Kidney epithelial cell (primary cell): ENCODE measurements around the gene HJURP. TPM values are rescaled to one million over a fixed set of nuclear protein-coding genes. Genes with fewer than 3 reads are reported as not detected.
A peak's percentile ranks its signal among the peaks of the same experiment; 100 is the strongest.

Experiments
- DNase-seq: peaks from one replicate; pipeline ENCODE4 v3.0.0-alpha.2; 2010; ENCODE audit warnings: low read depth
- H3K27me3 ChIP-seq: 2 replicates; pipeline ENCODE4 v1.6.0; 2011; ENCODE audit warnings: low read length; ENCODE audit not compliant: control insufficient read depth, insufficient read depth
- H3K36me3 ChIP-seq: 2 replicates; pipeline ENCODE4 v1.5.1; 2011; ENCODE audit warnings: low read length; ENCODE audit not compliant: control insufficient read depth, insufficient read depth
- H3K4me3 ChIP-seq: 2 replicates; pipeline ENCODE4 v1.5.1; 2011; ENCODE audit warnings: low read depth, mild to moderate bottlenecking, control low read depth, low read length
- CTCF ChIP-seq: IDR thresholded peaks from 2 replicates; pipeline ENCODE4 v1.5.1; 2011; ENCODE audit warnings: mild to moderate bottlenecking, moderate library complexity, low read length, control low read depth, inconsistent platforms; ENCODE audit not compliant: insufficient read depth, poor library complexity, severe bottlenecking
- total RNA-seq: library from RNA; depleted of rRNA; stranded (reverse); fragments of >200 nt; gene quantifications from 2 replicates; pipeline ENCODE4 v1.2.3, GENCODE V29; 2015

The HJURP gene
- total RNA-seq, 1 donor from 2014 or later, result 13.4 TPM

- TF ChIP-seq CTCF, result peak; percentile 74
- Histone ChIP-seq H3K36me3 (no peaks in the 10 kb centered on the region), H3K27me3 (no peaks in the 10 kb centered on the region), H3K4me3 (no peak overlapping the region)
- DNase-seq, result no peak
Measured at GRCh38 chr2:233857511-233858141, 3.3 kb upstream of the HJURP start.

- Histone ChIP-seq H3K36me3 (no peaks in the 10 kb centered on the region), H3K4me3 (no peak overlapping the region), H3K27me3 (no peaks in the 10 kb centered on the region)
- no peak for TF ChIP-seq CTCF
- no peak for DNase-seq
Measured at GRCh38 chr2:233856184-233856583, 1.8 kb upstream of the HJURP start.

- no peaks in the 10 kb centered on the region for H3K36me3 ChIP-seq
- no peak for TF ChIP-seq CTCF
- H3K27me3 ChIP-seq, result no peaks in the 10 kb centered on the region
- no peak for DNase-seq
- no peak overlapping the region for H3K4me3 ChIP-seq
Measured at GRCh38 chr2:233855345-233855744, 1.0 kb upstream of the HJURP start.

- TF ChIP-seq CTCF, result no peak
- Histone ChIP-seq H3K36me3 (peaks cover 1% of the 10 kb centered on the region), H3K27me3 (no peaks in the 10 kb centered on the region), H3K4me3 (peak overlapping the region; percentile 96)
- no peak for DNase-seq
Measured at GRCh38 chr2:233853883-233854240, 473 bp downstream of the HJURP start.

GRCh38 chr2:233853353-233853752 is 982 bp downstream of the HJURP start:
- no peak for TF ChIP-seq CTCF
- no peak for DNase-seq

GRCh38 chr2:233852056-233852455 is 2.3 kb downstream of the HJURP start:
- Histone ChIP-seq H3K4me3 (no peak overlapping the region), H3K27me3 (no peaks in the 10 kb centered on the region)

More at GRCh38 chr2:233853353-233853752, 982 bp downstream of the HJURP start:
- peak overlapping the region; percentile 96 for H3K4me3 ChIP-seq
- H3K27me3 ChIP-seq, result no peaks in the 10 kb centered on the region
- H3K36me3 ChIP-seq, result peaks cover 1% of the 10 kb centered on the region

More at GRCh38 chr2:233852056-233852455, 2.3 kb downstream of the HJURP start:
- no peak for TF ChIP-seq CTCF
- H3K36me3 ChIP-seq, result peaks cover 1% of the 10 kb centered on the region
- DNase-seq, result no peak
